SU-DHL-6 (cell line): ENCODE data around the gene TPO.

Source experiments
- H2AFZ ChIP-seq: fragments of 200-600 bp; sonication (generic); 2 replicates; pipeline ENCODE4 v1.6.1; 2014; ENCODE audit warnings: low read depth, mild to moderate bottlenecking, moderate library complexity, mixed read lengths, antibody characterized with exemption, low read length; ENCODE audit not compliant: severe bottlenecking
- H3F3A ChIP-seq: fragments of 200-600 bp; shearing (Covaris generic); 2 replicates; pipeline ENCODE4 v1.6.0; 2016; ENCODE audit warnings: antibody characterized with exemption, mild to moderate bottlenecking; ENCODE audit not compliant: insufficient read depth
- H3K27ac ChIP-seq: fragments of 200-600 bp; sonication (generic); 2 replicates; pipeline ENCODE4 v1.5.1; 2016; ENCODE audit warnings: low read depth, mild to moderate bottlenecking, low read length, moderate library complexity, mixed read lengths
- H3K27me3 ChIP-seq: fragments of 200-600 bp; sonication (generic), shearing (Covaris generic); 2 replicates; pipeline ENCODE4 v1.6.0; 2014; ENCODE audit warnings: mild to moderate bottlenecking, low read length
- H3K36me3 ChIP-seq: fragments of 200-600 bp; sonication (generic); 2 replicates; pipeline ENCODE4 v1.6.1; 2014; ENCODE audit warnings: mild to moderate bottlenecking, low read length, mixed read lengths
- H3K4me2 ChIP-seq: fragments of 300-600, 200-600 bp; shearing (Covaris generic), sonication (generic); 2 replicates; pipeline ENCODE4 v1.6.0; 2014; ENCODE audit warnings: low read length, low read depth, mild to moderate bottlenecking; ENCODE audit not compliant: poor library complexity, severe bottlenecking
- H3K4me3 ChIP-seq: fragments of 200-600 bp; sonication (generic); 2 replicates; pipeline ENCODE4 v1.5.1; 2014; ENCODE audit warnings: antibody characterized with exemption, low read length, mild to moderate bottlenecking, mixed read lengths; ENCODE audit not compliant: insufficient read depth, poor library complexity, severe bottlenecking
- H3K79me2 ChIP-seq: fragments of 200-600 bp; sonication (generic); 2 replicates; pipeline ENCODE4 v1.6.1; 2014; ENCODE audit warnings: mild to moderate bottlenecking, low read length, moderate library complexity; ENCODE audit not compliant: insufficient read depth
- H3K9ac ChIP-seq: fragments of 200-600 bp; sonication (generic); 2 replicates; pipeline ENCODE4 v1.7.0; 2014; ENCODE audit warnings: mild to moderate bottlenecking, low read length
- H3K9me2 ChIP-seq: fragments of 200-600 bp; sonication (generic); replicated peaks from 2 replicates; pipeline ENCODE4 v1.6.1; 2014; ENCODE audit warnings: low read length; ENCODE audit not compliant: insufficient read depth
- H3K9me3 ChIP-seq: fragments of 200-600 bp; sonication (generic); 2 replicates; pipeline ENCODE4 v1.6.1; 2014; ENCODE audit warnings: low read length, mixed read lengths; ENCODE audit not compliant: insufficient read depth
- H4K20me1 ChIP-seq: fragments of 200-600 bp; sonication (generic); 2 replicates; pipeline ENCODE4 v1.6.1; 2014; ENCODE audit warnings: low read depth, mild to moderate bottlenecking, antibody characterized with exemption, low read length, moderate library complexity, mixed read lengths
- EZH2phosphoT487 ChIP-seq: fragments of 200-600 bp; sonication (generic), shearing (Covaris generic); conservative IDR thresholded peaks from 2 replicates; pipeline ENCODE4 v1.6.1; 2018; ENCODE audit warnings: mild to moderate bottlenecking, antibody characterized with exemption, low read length, moderate library complexity, mixed read lengths
- TF ChIP-seq, protein P1 (sequence below): fragments of 200-600 bp; sonication (generic); IDR thresholded peaks from one replicate; pipeline ENCODE4 v1.5.1; 2017; ENCODE audit warnings: antibody characterized with exemption, mild to moderate bottlenecking, low read length, moderate library complexity; ENCODE audit not compliant: insufficient read depth, poor library complexity, severe bottlenecking

TPO gene

DNA sequence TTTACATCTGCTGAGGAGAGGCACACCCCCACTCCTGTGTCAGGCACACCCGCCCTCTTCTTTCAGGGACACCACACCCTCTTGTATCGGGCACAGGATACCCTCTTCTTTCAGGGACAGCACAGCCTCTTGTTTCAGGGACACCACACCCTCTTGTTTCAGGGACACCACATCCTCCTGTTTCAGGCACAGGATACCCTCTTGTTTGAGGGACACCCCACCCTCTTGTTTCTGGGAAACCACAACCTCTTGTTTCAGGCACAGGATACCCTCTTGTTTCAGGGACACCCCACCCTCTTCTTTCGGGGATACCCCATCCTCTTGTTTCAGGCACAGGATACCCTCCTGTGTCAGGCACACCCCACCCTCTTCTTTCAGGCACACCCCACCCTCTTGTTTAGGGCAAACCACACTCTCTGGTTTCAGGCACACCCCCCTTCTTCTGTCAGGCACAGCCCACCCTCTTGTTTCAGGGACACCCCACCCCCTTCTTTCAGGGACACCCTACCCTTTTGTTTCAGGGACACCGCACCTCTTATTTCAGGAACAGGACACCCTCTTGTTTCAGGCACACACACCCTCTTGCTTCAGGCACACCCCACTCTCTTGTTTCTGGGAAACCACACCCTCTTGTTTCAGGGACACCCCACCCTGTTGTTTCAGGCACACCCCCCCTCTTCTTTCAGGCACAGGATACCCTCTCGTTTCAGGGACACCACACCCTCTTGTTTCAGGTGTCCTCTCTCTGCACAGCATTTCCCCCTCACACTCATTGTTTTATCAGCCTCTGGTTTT lies 96.2 kb downstream of the TPO start:
- no peak overlapping the region for H3K4me3 ChIP-seq
- TF ChIP-seq EZH2phosphoT487 = no peak
- TF ChIP-seq, protein P1, sequence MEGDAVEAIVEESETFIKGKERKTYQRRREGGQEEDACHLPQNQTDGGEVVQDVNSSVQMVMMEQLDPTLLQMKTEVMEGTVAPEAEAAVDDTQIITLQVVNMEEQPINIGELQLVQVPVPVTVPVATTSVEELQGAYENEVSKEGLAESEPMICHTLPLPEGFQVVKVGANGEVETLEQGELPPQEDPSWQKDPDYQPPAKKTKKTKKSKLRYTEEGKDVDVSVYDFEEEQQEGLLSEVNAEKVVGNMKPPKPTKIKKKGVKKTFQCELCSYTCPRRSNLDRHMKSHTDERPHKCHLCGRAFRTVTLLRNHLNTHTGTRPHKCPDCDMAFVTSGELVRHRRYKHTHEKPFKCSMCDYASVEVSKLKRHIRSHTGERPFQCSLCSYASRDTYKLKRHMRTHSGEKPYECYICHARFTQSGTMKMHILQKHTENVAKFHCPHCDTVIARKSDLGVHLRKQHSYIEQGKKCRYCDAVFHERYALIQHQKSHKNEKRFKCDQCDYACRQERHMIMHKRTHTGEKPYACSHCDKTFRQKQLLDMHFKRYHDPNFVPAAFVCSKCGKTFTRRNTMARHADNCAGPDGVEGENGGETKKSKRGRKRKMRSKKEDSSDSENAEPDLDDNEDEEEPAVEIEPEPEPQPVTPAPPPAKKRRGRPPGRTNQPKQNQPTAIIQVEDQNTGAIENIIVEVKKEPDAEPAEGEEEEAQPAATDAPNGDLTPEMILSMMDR = no peak
- no peak overlapping the region for H3K27ac ChIP-seq
- no peaks in the 10 kb centered on the region for H3K36me3 ChIP-seq
- H3F3A ChIP-seq = no peaks in the 10 kb centered on the region
- H3K4me2 ChIP-seq = no peak overlapping the region
- H3K27me3 ChIP-seq = no peaks in the 10 kb centered on the region
- H3K9ac ChIP-seq = no peak overlapping the region
- no peaks in the 10 kb centered on the region for H3K9me3 ChIP-seq
- no peaks in the 10 kb centered on the region for H3K79me2 ChIP-seq
- H4K20me1 ChIP-seq = no peaks in the 10 kb centered on the region
- no peaks in the 10 kb centered on the region for H3K9me2 ChIP-seq
- no peak overlapping the region for H2AFZ ChIP-seq

DNA sequence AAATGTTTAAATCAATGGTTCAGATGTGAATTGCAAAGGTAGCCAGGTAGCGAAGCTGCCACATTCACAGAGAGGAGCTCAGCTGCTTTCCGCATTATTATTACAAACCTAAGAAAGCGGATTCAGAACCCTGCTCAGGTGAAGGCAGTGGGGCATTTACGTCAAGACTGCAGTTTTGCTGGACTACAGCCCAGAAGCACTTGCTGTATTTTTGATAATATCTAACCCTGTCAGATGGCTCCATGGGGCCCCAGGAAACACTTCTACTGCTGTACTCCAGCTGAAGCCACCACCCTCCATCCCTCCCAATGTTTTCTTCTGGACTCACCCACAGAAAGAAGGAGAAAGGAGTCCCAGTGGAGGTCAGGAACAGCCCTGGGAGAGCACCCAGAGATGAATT lies 96.9 kb downstream of the TPO start:
- H3K9me2 ChIP-seq = no peaks in the 10 kb centered on the region
- TF ChIP-seq, protein P1 = no peak
- H3K36me3 ChIP-seq = no peaks in the 10 kb centered on the region
- no peaks in the 10 kb centered on the region for H3K79me2 ChIP-seq
- no peaks in the 10 kb centered on the region for H3F3A ChIP-seq
- no peak overlapping the region for H3K27ac ChIP-seq
- H3K4me3 ChIP-seq = no peak overlapping the region
- no peaks in the 10 kb centered on the region for H3K9me3 ChIP-seq
- H3K4me2 ChIP-seq = no peak overlapping the region
- no peak overlapping the region for H3K9ac ChIP-seq
- H2AFZ ChIP-seq = no peak overlapping the region
- H3K27me3 ChIP-seq = no peaks in the 10 kb centered on the region
- H4K20me1 ChIP-seq = no peaks in the 10 kb centered on the region

DNA sequence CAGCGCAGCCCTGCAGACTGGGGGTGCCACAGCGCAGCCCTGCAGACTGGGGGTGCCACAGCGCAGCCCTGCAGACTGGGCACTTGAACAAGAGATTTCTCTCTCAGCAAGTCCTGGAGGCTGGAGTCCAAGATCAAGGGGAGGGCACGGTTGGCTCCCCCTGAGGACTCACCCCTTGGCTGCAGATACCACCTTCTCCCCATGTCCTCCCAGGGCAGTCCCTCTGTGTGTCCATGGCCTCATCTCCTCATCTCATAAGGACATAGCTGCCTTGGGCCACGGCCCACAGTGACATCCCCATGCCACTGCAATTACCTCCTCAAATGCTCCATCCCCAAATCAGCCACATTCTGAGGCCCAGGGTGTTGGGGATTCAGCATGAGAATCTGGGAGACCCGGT lies 98.2 kb downstream of the TPO start:
- H3K9ac ChIP-seq = no peak overlapping the region
- no peaks in the 10 kb centered on the region for H3K79me2 ChIP-seq
- H3F3A ChIP-seq = no peaks in the 10 kb centered on the region
- no peaks in the 10 kb centered on the region for H3K9me3 ChIP-seq
- H4K20me1 ChIP-seq = no peaks in the 10 kb centered on the region
- H3K9me2 ChIP-seq = no peaks in the 10 kb centered on the region
- H2AFZ ChIP-seq = no peak overlapping the region
- H3K4me2 ChIP-seq = no peak overlapping the region
- TF ChIP-seq, protein P1 = no peak
- no peak for TF ChIP-seq EZH2phosphoT487
- H3K27me3 ChIP-seq = no peaks in the 10 kb centered on the region
- H3K36me3 ChIP-seq = no peaks in the 10 kb centered on the region
- H3K27ac ChIP-seq = no peak overlapping the region
- no peak overlapping the region for H3K4me3 ChIP-seq
